AG09309 (cell line): ENCODE measurements around the gene BAIAP2.

ENCODE experiments used
- DNase-seq: peaks from one replicate; pipeline ENCODE4 v3.0.0-alpha.2; 2010; ENCODE audit warnings: low read depth
- H3K4me3 ChIP-seq: 2 replicates; pipeline ENCODE4 v1.5.1; 2011; ENCODE audit warnings: mild to moderate bottlenecking, low read depth, low read length, moderate library complexity; ENCODE audit not compliant: control insufficient read depth
- TF ChIP-seq, protein P1 (sequence below): IDR thresholded peaks from 2 replicates; pipeline ENCODE4 v1.5.1; 2011; ENCODE audit warnings: mild to moderate bottlenecking, low read depth, low read length, inconsistent platforms; ENCODE audit not compliant: insufficient read depth, control insufficient read depth; ENCODE audit errors: missing control alignments

The BAIAP2 gene

DNA sequence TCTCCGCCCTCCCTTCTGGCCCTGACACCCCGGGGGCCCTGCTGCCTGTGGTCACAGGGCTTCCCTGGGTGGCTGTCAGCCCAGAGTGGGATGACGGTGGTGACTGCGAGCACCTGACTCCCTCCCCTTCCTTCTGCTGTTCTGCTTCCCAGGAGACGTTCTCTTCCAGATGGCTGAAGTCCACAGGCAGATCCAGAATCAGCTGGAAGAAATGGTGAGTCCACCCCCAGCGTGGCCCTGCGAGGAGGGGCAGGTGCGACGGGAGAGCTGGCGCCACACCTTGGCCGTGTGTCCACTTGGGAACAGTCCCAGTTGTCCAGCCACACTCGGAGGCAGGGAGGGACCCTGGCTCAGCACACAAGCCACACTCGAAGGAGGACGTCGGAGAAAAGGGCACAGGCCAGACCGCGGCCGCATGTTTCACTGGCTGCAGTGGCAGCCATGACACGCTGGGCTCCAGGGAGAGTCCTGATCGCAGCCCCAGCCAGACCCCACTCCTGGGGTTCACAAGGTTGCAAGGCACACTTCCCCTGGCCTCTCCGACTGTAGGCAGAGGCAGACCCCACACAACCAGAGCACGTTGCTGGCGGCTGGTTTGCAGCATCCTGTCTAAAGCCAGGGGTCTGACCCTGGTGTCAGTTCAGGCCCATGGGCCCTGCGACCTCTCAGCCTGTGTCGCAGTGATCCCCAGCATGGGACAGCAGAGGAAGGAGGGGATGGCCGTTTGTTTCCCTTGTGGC is 49.9 kb downstream of the BAIAP2 start:
- TF ChIP-seq, protein P1, sequence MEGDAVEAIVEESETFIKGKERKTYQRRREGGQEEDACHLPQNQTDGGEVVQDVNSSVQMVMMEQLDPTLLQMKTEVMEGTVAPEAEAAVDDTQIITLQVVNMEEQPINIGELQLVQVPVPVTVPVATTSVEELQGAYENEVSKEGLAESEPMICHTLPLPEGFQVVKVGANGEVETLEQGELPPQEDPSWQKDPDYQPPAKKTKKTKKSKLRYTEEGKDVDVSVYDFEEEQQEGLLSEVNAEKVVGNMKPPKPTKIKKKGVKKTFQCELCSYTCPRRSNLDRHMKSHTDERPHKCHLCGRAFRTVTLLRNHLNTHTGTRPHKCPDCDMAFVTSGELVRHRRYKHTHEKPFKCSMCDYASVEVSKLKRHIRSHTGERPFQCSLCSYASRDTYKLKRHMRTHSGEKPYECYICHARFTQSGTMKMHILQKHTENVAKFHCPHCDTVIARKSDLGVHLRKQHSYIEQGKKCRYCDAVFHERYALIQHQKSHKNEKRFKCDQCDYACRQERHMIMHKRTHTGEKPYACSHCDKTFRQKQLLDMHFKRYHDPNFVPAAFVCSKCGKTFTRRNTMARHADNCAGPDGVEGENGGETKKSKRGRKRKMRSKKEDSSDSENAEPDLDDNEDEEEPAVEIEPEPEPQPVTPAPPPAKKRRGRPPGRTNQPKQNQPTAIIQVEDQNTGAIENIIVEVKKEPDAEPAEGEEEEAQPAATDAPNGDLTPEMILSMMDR, result no peak
- H3K4me3 ChIP-seq, result no peak overlapping the region
- DNase-seq, result no peak

DNA sequence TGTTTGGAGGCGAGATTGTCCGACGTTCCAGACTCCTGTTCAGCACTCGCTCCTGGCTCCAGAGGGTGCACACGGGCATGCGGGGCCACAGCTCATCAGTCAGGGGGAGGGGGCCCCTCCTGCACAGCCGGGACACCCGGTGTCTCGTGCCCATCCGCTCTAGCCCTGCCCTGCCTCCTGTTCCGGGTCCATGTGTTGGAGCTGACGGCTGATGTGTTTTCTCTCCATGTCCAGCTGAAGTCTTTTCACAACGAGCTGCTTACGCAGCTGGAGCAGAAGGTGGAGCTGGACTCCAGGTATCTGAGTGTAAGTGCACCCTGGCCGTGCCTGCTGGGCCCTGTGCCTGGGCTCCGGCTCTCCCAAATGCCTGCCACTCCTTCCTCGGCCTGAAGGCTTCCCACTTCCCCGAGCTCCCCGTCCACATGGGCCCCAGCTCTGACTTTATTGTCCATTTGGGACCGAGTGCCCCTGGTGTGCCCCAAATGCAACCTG is 50.5 kb downstream of the BAIAP2 start:
- H3K4me3 ChIP-seq, result no peak overlapping the region
- TF ChIP-seq, protein P1, result no peak
- DNase-seq, result no peak

DNA sequence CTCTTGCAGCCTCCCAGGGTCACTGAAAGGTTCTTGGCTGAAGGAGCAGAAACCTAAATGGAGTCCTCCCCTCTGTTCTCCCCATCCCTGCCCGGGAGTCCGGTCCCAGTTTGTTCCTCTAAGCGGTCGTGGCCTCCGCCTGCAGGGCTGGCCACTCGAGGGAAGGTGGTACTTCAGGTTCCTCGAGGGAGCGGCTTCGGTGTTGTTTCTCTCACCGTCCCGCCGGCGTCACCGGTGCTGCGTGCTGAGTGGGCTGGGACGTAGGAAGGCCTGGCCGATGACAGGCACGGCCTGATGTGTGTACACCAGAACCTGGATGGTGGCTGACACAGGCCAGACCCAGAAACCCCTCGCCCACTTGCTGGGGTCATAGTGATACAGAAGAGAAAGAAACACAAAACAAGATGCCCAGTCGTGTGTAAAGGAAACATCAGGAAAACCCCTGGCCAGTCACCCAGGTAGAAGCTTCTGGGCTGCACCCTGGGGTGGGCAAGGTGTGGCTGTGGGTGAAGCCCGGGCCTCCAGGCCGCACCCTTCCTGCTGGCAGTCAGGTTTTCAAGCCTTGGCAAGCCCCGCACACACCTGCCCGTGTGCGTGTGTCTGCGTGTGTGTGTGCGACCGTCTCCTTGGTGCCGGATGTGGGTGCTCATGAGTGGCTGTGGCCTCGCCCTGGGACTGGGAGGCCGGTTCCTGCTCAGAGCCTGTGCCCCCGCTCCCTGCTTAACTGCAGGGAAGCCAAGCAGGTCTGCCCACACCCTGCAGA is 52.0 kb downstream of the BAIAP2 start:
- TF ChIP-seq, protein P1, result no peak
- no peak for DNase-seq
- H3K4me3 ChIP-seq, result no peak overlapping the region

DNA sequence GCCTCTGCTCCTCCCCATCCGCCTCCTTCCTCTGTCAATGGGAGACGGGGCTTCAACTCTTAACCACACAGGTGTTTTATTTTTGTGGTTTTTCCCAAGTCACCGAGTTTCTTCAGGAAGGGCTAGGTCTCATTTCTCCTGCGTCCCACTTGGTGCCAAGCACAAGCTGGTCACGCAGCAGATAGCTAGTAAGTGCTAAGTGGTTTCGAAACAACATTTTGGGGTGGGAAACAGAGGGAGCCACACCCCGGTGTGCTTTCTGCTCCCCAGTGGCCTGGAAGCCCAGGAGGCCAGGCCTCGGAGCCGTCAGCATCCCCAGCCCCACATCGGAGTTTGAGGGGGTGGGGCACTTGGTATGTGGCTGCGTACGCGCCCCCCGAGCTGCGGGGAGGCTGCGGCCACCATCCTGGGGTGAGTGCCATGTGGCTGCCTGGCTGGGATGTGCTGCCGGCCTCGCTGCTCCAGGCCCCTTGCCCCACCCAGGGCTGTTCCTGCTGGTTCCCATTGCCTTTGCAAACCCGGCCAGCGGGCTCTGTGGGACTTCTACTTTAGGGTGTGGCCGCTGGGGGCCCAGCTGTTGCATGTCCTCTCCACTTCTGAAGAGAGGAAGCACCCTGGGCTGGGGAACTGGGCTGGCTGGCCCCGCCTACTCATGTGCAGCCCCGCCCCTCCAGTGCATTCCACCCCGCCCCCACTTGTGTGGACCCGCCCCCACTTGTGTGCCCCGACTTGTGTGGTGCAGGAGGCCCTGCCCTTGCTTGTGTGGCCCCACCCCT is 55.6 kb downstream of the BAIAP2 start:
- TF ChIP-seq, protein P1, result no peak
- H3K4me3 ChIP-seq, result no peak overlapping the region
- DNase-seq, result no peak

DNA sequence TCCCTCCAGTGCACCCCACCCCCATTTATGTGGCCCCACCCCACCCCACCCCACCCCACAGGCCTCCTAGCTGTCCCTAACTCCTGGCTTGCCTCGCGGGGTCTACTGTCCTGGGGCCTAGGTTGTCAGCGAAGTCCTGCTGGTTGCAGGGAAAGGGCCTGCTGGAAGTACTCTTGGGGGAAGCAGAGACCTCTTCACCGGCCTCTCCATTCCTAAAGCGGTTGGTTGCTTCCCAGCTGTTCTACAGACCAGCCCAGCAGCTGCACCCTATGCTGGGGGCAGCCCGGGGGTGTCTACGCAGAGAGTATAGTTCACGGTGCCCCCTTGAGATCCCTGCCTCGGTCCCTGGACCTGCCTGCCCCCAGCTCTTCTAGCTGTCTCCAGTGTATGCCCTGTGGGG is 56.2 kb downstream of the BAIAP2 start:
- no peak for DNase-seq
- H3K4me3 ChIP-seq, result no peak overlapping the region
- TF ChIP-seq, protein P1, result no peak

DNA sequence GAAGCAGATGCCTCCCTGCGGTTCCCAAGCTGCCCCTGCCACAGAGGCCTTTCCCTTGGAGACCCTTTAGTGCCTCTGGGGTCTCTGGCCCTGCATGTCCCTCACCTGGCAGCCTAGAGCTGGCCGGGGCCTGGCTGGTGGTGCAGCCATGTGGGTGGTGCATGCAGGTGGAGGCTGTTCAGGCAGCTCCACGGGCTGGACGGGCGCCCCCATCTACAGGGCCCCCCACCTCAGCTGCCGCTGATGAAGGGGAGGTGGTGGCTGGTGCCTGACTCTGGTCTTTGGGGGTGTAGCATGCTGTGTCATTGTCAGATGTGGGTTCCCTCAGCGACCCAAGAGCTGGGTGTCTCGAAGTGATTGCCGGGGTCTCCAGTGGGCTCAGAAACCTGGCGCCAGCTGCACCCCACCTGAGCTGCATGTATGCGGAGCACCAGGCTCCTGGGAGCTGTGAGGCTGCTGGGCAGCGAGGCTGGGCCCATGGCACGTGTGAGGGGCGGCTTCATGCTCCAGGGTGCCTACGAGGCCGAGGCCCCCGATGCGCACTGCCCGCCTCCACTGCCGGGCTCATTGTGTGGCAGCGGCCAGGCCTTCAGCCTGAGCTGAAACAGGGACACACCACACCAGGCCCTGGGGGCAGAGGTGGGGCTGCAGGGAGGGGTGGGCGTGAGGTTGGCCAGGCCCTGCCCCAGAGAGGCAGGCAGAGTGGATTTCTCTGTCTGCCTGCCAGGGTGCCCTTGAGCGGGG is 57.0 kb downstream of the BAIAP2 start:
- no peak for DNase-seq
- TF ChIP-seq, protein P1, result no peak
- no peak overlapping the region for H3K4me3 ChIP-seq
